Loucy (cell line): ENCODE results near the gene SH3PXD2B.

Source experiments
- H2AFZ ChIP-seq: fragments of 200-600 bp; sonication (generic); 2 replicates; pipeline ENCODE4 v1.6.0; 2016; ENCODE audit warnings: antibody characterized with exemption, mild to moderate bottlenecking, low read length, moderate library complexity
- H3F3A ChIP-seq: fragments of 200-600 bp; 2 replicates; pipeline ENCODE4 v1.6.0; 2016; ENCODE audit warnings: antibody characterized with exemption, low read depth, mild to moderate bottlenecking
- H3K27me3 ChIP-seq: fragments of 200-600 bp; sonication (generic); 2 replicates; pipeline ENCODE4 v1.6.1; 2014; ENCODE audit warnings: low read length, mild to moderate bottlenecking; ENCODE audit not compliant: insufficient read depth, poor library complexity, severe bottlenecking
- H3K36me3 ChIP-seq: fragments of 200-600 bp; sonication (generic); 2 replicates; pipeline ENCODE4 v1.6.1; 2016; ENCODE audit warnings: low read length; ENCODE audit not compliant: insufficient read depth
- H3K4me1 ChIP-seq: fragments of 200-600 bp; sonication (generic); 2 replicates; pipeline ENCODE4 v1.5.1; 2014; ENCODE audit warnings: low read length, mild to moderate bottlenecking; ENCODE audit not compliant: insufficient read depth, poor library complexity, severe bottlenecking
- H3K4me2 ChIP-seq: fragments of 200-600 bp; sonication (generic); 2 replicates; pipeline ENCODE4 v1.6.0; 2014; ENCODE audit warnings: antibody characterized with exemption, low read length, low read depth, mild to moderate bottlenecking; ENCODE audit not compliant: poor library complexity, severe bottlenecking
- H3K4me3 ChIP-seq: fragments of 200-600 bp; sonication (generic); 2 replicates; pipeline ENCODE4 v1.5.1; 2014; ENCODE audit warnings: low read length, mild to moderate bottlenecking, mixed read lengths; ENCODE audit not compliant: poor library complexity, severe bottlenecking
- H3K79me2 ChIP-seq: fragments of 200-600 bp; sonication (generic); 2 replicates; pipeline ENCODE4 v1.6.1; 2014; ENCODE audit warnings: low read length; ENCODE audit not compliant: insufficient read depth
- H3K9ac ChIP-seq: fragments of 200-600 bp; sonication (generic); 2 replicates; pipeline ENCODE4 v1.6.0; 2014; ENCODE audit warnings: mild to moderate bottlenecking, low read depth, low read length, moderate library complexity; ENCODE audit not compliant: poor library complexity, severe bottlenecking
- H3K9me2 ChIP-seq: fragments of 200-600 bp; sonication (generic); replicated peaks from 2 replicates; pipeline ENCODE4 v1.6.1; 2016; ENCODE audit warnings: low read depth, low read length, mixed read lengths
- H3K9me3 ChIP-seq: fragments of 200-600 bp; sonication (generic); 2 replicates; pipeline ENCODE4 v1.6.1; 2014; ENCODE audit warnings: mild to moderate bottlenecking, antibody characterized with exemption, low read length, low read depth; ENCODE audit not compliant: insufficient read depth
- H4K20me1 ChIP-seq: fragments of 200-600 bp; sonication (generic); 2 replicates; pipeline ENCODE4 v1.6.0; 2014; ENCODE audit warnings: antibody characterized with exemption, low read length, mild to moderate bottlenecking; ENCODE audit not compliant: insufficient read depth, poor library complexity, severe bottlenecking
- EZH2phosphoT487 ChIP-seq: fragments of 200-600 bp; IDR thresholded peaks from 2 replicates; pipeline ENCODE4 v1.6.1; 2018; ENCODE audit warnings: antibody characterized with exemption, mild to moderate bottlenecking, moderate library complexity, borderline replicate concordance
- TF ChIP-seq, protein P1 (sequence below): fragments of 200-600 bp; sonication (generic); conservative IDR thresholded peaks from 2 replicates; pipeline ENCODE4 v1.5.1; 2014; ENCODE audit warnings: mild to moderate bottlenecking, antibody characterized with exemption, low read length

The SH3PXD2B gene

DNA sequence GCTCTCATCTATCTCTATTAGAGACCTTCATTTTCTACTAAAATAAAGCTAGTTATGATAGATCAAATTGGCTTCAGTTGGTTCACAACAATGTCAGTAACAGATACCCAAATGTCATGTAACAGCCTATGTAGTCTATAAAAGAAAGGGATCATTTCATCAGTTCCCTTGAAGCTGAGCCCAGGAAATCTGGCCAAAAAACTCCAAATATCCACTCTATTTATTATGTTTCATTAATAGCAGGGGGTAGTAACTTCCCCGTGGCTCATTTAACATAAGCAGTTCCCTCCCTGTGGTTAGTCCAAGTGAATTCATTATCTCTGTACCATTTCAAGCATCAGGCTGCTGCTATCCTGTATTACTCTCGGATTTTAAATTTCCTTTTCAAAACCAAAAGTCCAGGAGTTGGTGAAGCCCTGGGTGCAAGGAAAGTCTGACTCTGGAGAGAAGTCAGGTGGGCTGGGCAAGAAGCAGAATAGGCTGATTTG, 66.0 kb downstream of the SH3PXD2B start:
- no peaks in the 10 kb centered on the region for H3K27me3 ChIP-seq
- H3K4me2 ChIP-seq: no peak overlapping the region
- H2AFZ ChIP-seq: no peak overlapping the region
- H4K20me1 ChIP-seq: no peaks in the 10 kb centered on the region
- no peak overlapping the region for H3K4me3 ChIP-seq
- TF ChIP-seq, protein P1, sequence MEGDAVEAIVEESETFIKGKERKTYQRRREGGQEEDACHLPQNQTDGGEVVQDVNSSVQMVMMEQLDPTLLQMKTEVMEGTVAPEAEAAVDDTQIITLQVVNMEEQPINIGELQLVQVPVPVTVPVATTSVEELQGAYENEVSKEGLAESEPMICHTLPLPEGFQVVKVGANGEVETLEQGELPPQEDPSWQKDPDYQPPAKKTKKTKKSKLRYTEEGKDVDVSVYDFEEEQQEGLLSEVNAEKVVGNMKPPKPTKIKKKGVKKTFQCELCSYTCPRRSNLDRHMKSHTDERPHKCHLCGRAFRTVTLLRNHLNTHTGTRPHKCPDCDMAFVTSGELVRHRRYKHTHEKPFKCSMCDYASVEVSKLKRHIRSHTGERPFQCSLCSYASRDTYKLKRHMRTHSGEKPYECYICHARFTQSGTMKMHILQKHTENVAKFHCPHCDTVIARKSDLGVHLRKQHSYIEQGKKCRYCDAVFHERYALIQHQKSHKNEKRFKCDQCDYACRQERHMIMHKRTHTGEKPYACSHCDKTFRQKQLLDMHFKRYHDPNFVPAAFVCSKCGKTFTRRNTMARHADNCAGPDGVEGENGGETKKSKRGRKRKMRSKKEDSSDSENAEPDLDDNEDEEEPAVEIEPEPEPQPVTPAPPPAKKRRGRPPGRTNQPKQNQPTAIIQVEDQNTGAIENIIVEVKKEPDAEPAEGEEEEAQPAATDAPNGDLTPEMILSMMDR: no peak
- no peak for TF ChIP-seq EZH2phosphoT487
- H3K36me3 ChIP-seq: no peaks in the 10 kb centered on the region
- no peaks in the 10 kb centered on the region for H3K79me2 ChIP-seq
- no peaks in the 10 kb centered on the region for H3K9me3 ChIP-seq
- H3F3A ChIP-seq: no peaks in the 10 kb centered on the region
- no peaks in the 10 kb centered on the region for H3K9me2 ChIP-seq
- H3K4me1 ChIP-seq: no peaks in the 10 kb centered on the region
- no peak overlapping the region for H3K9ac ChIP-seq

DNA sequence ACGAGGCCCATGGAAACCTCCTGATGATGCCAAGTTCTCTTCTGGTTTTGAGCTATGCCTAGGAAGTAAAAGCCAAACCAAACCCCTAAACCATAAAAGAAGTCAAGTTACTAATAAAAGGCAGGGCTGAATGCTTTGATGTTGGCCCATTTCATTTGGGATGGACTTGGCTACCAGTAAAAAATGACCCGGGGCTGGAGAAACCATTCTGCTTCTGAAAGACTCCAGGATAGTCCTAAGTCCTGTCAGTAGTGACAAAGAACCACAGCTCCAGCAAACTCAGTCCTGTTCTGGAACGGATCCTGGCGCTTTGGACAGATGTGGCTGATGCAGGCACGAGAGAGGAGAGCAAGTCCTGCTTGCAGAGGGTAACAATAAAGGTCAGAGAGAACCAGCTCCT, 68.6 kb downstream of the SH3PXD2B start:
- no peak overlapping the region for H3K4me3 ChIP-seq
- H3K4me2 ChIP-seq: no peak overlapping the region
- H3K9me3 ChIP-seq: no peaks in the 10 kb centered on the region
- TF ChIP-seq, protein P1: no peak
- TF ChIP-seq EZH2phosphoT487: no peak
- H3F3A ChIP-seq: no peaks in the 10 kb centered on the region
- H3K9ac ChIP-seq: no peak overlapping the region
- H3K4me1 ChIP-seq: no peaks in the 10 kb centered on the region
- no peaks in the 10 kb centered on the region for H4K20me1 ChIP-seq
- H3K27me3 ChIP-seq: no peaks in the 10 kb centered on the region
- H2AFZ ChIP-seq: no peak overlapping the region
- H3K36me3 ChIP-seq: no peaks in the 10 kb centered on the region
- H3K79me2 ChIP-seq: no peaks in the 10 kb centered on the region
- H3K9me2 ChIP-seq: no peaks in the 10 kb centered on the region

DNA sequence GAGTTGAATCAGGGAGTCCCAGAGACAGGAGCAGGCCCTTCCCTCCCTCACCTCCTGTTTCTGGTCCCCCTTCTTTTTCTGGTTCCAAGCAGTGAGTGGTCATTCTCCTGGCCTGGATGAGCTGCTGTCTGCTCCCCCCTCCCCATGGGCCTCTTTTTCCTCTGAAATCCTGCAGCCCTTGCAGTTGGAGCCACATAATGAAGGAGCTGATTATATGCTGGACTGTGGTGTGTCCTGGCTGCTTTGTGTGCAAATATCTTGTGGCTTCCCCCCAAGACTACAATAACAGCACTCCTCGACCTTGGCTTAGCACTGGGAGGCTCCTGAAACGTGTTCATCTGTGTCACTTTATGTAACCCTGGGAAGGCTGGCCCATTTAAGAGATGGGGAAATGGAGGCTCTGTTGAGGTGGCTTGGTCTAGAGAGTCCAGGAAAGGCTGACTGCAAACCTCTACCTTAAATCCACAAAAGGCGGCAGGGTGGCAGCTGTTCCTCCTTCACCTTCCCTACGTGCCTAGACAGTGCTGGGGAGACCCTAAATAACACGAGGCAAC, 69.2 kb downstream of the SH3PXD2B start:
- TF ChIP-seq, protein P1: no peak
- no peak for TF ChIP-seq EZH2phosphoT487

More for the DNA sequence above, 69.2 kb downstream of the SH3PXD2B start:
- Histone ChIP-seq H3K79me2 (no peaks in the 10 kb centered on the region), H3K4me1 (no peaks in the 10 kb centered on the region), H3K9ac (no peak overlapping the region), H3K36me3 (no peaks in the 10 kb centered on the region), H3K4me3 (no peak overlapping the region), H4K20me1 (no peaks in the 10 kb centered on the region), H3F3A (no peaks in the 10 kb centered on the region), H3K4me2 (no peak overlapping the region), H3K9me3 (no peaks in the 10 kb centered on the region), H3K9me2 (no peaks in the 10 kb centered on the region), H2AFZ (no peak overlapping the region), H3K27me3 (no peaks in the 10 kb centered on the region)
